Skeletal muscle satellite cell (primary cell): ENCODE measurements around the gene SF3B3.

Experiments used
- H3K27me3 ChIP-seq: 2 replicates; pipeline ENCODE4 v1.7.0; 2013; ENCODE audit warnings: low read length; ENCODE audit not compliant: control insufficient read depth, insufficient read depth
- H3K36me3 ChIP-seq: 2 replicates; pipeline ENCODE4 v1.7.0; 2013; ENCODE audit warnings: mild to moderate bottlenecking, control low read depth, low read length; ENCODE audit not compliant: insufficient read depth
- H3K4me1 ChIP-seq: 2 replicates; pipeline ENCODE4 v1.7.0; 2013; ENCODE audit warnings: low read length; ENCODE audit not compliant: control insufficient read depth, insufficient read depth
- H3K4me2 ChIP-seq: 2 replicates; pipeline ENCODE4 v1.7.0; 2013; ENCODE audit warnings: mild to moderate bottlenecking, low read length
- H3K4me3 ChIP-seq: 2 replicates; pipeline ENCODE4 v1.7.0; 2013; ENCODE audit warnings: low read length
- H3K9ac ChIP-seq: 2 replicates; pipeline ENCODE4 v1.7.0; 2013; ENCODE audit warnings: mild to moderate bottlenecking, low read depth, low read length, moderate library complexity
- H3K9me3 ChIP-seq: replicated peaks from 2 replicates; pipeline ENCODE4 v1.7.0; 2013; ENCODE audit warnings: mild to moderate bottlenecking, control low read depth, low read length

The SF3B3 gene

DNA sequence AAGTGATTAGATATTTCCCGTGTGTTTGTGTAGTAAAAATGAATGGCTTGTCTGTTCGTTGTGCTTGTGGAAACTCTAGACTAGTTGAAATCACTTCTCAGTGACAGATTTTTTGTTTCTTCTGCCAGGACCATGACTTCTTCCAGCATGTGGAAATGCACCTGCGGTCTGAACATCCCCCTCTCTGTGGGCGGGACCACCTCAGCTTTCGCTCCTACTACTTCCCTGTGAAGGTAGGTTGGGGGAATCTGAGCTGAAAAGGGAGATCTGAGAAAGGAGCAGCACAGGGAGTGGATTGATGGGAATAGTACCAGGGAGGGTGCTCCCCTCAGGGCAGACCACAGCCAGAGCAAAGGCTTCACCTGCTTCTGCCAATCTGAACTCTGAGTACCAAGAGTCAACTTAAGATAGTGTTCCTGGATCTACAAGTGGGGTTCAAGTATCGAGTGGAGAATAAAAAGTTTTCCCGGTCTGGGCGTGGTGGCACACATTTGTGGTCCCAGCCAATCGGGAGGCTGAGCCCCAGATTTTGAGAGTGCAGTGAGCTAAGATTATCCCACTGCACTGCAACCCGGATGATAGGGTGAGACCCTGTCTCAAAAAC lies 47.5 kb downstream of the SF3B3 start:
- Histone ChIP-seq H3K27me3 (no peaks in the 10 kb centered on the region), H3K9ac (no peak overlapping the region), H3K9me3 (no peaks in the 10 kb centered on the region), H3K4me1 (peaks cover 46% of the 10 kb centered on the region), H3K4me2 (no peak overlapping the region), H3K36me3 (peaks cover 84% of the 10 kb centered on the region), H3K4me3 (no peak overlapping the region)

DNA sequence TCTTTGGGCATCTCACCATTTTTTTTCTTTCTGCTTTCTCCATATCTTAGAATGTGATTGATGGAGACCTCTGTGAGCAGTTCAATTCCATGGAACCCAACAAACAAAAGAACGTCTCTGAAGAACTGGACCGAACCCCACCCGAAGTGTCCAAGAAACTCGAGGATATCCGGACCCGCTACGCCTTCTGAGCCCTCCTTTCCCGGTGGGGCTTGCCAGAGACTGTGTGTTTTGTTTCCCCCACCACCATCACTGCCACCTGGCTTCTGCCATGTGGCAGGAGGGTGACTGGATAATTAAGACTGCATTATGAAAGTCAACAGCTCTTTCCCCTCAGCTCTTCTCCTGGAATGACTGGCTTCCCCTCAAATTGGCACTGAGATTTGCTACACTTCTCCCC lies 48.0 kb downstream of the SF3B3 start:
- Histone ChIP-seq H3K4me2 (no peak overlapping the region), H3K9ac (no peak overlapping the region), H3K4me3 (no peak overlapping the region), H3K27me3 (no peaks in the 10 kb centered on the region), H3K4me1 (peaks cover 52% of the 10 kb centered on the region), H3K36me3 (peaks cover 79% of the 10 kb centered on the region), H3K9me3 (no peaks in the 10 kb centered on the region)

DNA sequence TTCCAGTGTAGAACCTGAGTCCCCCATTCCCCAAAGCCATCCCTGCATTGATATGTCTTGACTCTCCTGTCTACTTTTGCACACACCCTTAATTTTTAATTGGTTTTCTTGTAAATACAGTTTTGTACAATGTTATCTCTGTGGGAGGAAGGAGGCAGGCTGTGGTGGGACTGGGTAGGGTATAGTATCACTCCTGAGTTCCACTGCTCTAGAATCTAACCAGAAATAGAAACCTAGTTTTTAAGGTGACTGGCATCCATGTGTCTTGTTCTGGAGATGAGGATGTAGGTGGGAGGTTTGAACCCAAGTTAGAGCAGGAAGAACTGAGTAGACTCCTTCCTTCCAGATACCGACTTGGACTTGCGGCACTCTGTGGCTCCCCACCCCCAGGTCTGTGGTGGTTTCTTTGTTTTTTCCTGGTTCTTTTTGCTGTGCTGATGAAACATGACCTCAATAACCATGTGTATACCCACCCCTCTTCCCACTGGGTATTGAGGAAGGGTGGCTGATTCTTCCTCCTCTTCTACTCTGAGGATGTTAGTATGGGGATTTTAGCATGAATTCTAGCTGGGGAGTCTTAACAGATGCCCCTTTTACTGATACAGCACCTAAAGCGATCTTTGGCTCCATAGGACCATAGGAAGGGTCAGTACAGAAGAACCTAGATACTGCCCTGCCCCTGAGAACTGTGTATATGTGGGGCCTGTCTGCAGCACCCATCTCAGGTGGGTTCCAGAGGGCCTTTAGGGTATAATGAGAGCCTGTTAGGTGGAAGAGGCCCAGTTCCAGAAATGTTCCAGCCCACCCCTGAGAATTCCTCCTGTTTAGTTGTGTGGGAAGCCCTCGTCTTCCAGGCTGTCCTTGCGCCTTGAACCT lies 48.7 kb downstream of the SF3B3 start:
- Histone ChIP-seq H3K9me3 (no peaks in the 10 kb centered on the region), H3K4me2 (no peak overlapping the region), H3K4me3 (no peak overlapping the region), H3K4me1 (peaks cover 58% of the 10 kb centered on the region), H3K9ac (peak overlapping the region; percentile 73), H3K36me3 (peaks cover 73% of the 10 kb centered on the region), H3K27me3 (no peaks in the 10 kb centered on the region)

DNA sequence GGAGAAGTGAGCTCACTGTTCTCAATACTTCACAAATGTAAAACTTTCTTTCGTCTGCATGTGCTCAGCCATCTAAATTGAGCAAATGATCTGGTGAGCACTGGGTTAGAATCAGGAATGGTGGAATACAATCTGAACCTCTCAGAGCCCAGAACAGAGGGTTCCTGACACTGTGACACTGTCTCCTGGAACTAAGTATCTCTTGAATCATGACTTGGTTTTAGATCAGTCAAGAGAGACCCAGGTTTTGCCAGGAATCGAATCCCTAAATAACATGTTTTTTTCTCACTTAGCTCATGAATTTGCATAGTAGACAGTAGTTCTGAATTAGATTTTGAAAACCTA lies 49.3 kb downstream of the SF3B3 start:
- peaks cover 64% of the 10 kb centered on the region for H3K4me1 ChIP-seq
- H3K4me3 ChIP-seq: no peak overlapping the region
- H3K4me2 ChIP-seq: peak overlapping the region; percentile 36
- peaks cover 67% of the 10 kb centered on the region for H3K36me3 ChIP-seq
- H3K9ac ChIP-seq: peak overlapping the region; percentile 73
- H3K9me3 ChIP-seq: no peaks in the 10 kb centered on the region
- no peaks in the 10 kb centered on the region for H3K27me3 ChIP-seq

DNA sequence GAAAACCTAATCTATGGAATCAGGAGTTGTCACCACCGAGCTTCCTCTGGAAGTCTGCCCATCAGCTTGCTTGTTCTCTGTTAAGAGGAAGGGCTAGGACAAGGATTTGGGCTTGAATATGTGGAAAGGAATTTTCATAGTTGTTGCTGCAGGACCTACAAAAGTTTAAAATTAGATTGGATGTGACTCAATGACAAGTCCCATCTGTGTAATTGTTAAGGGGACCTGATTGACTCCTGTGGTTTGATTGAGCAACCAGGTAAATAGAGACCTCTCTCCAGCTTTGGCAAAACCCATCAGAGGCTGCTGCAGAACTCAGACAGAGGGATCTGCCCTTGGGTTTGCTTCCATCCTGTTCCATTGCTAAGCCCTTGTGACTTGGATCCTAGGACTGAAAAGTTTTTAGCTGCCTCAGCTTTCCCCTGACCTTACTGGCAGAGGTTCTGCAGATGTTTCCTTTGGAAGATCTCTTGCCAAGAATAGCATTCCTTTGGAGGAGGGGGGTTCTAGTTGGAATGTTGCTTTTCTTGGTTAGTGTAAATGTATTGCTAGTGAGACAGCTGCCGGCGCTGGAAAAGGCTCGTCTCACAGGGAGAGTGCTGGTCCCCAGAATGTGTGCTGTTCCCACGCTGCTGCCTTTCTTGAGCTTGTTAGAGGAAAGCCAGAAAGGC lies 50.0 kb downstream of the SF3B3 start:
- peak overlapping the region; percentile 36 for H3K4me2 ChIP-seq
- peak overlapping the region; percentile 9 for H3K4me3 ChIP-seq
- H3K4me1 ChIP-seq: peaks cover 69% of the 10 kb centered on the region
- peaks cover 60% of the 10 kb centered on the region for H3K36me3 ChIP-seq
- H3K9me3 ChIP-seq: no peaks in the 10 kb centered on the region
- H3K27me3 ChIP-seq: no peaks in the 10 kb centered on the region
- H3K9ac ChIP-seq: peak overlapping the region; percentile 73

DNA sequence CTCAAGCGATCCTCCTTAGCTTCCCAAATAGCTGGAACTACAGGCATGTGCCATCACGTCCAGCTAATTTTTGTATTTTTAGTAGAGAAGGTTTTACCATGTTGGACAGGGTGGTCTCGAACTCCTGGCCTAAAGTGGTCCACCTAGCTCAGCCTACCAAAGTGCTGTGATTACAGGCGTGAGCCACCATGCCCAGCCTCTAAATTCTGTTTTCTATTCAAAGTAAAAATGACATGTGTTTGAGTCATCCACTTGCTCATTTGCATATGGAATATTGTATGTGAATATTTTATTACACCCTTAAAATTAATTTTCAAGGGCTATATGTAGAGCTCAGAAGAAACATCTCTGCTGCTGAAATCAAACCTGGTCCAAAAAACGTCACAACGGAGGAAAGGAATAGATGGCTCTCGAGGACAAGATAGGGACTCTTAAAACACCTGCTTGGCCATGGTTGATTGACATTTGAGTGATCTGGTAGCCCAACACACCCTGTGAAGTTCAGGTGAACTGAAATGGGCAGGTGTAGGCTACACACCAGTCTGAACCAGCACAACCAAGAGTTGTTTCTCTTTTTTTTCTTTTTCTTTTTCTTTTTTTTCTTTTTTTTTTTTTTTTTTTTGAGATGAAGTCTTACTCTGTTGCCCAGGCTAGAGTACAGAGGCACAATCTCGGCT lies 51.1 kb downstream of the SF3B3 start:
- Histone ChIP-seq H3K4me3 (no peak overlapping the region), H3K9me3 (no peaks in the 10 kb centered on the region), H3K9ac (peak overlapping the region; percentile 73), H3K4me2 (peak overlapping the region; percentile 30), H3K27me3 (no peaks in the 10 kb centered on the region), H3K36me3 (peaks cover 48% of the 10 kb centered on the region), H3K4me1 (peaks cover 76% of the 10 kb centered on the region)

DNA sequence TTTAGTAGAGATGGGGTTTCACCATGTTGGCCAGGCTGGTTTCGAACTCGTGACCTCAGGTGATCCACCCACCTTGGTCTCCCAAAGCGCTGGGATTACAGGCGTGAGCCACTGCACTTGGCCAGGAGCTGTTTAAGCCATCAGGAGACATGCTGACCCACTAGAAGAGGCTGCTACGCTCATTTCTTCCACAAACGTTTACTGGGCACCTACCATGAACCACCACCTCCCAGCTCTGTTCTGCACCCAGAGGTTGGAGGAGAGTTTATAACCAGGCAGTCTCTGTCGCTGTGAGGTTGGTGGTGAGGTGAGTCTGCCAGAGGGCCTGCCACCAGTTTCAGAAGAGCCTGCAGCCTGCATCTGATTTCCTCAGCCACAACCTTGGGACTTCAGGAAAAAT lies 51.8 kb downstream of the SF3B3 start:
- Histone ChIP-seq H3K9me3 (no peaks in the 10 kb centered on the region), H3K4me1 (peaks cover 78% of the 10 kb centered on the region), H3K9ac (peak overlapping the region; percentile 67), H3K4me2 (peak overlapping the region; percentile 23), H3K36me3 (peaks cover 44% of the 10 kb centered on the region), H3K27me3 (no peaks in the 10 kb centered on the region), H3K4me3 (no peak overlapping the region)

DNA sequence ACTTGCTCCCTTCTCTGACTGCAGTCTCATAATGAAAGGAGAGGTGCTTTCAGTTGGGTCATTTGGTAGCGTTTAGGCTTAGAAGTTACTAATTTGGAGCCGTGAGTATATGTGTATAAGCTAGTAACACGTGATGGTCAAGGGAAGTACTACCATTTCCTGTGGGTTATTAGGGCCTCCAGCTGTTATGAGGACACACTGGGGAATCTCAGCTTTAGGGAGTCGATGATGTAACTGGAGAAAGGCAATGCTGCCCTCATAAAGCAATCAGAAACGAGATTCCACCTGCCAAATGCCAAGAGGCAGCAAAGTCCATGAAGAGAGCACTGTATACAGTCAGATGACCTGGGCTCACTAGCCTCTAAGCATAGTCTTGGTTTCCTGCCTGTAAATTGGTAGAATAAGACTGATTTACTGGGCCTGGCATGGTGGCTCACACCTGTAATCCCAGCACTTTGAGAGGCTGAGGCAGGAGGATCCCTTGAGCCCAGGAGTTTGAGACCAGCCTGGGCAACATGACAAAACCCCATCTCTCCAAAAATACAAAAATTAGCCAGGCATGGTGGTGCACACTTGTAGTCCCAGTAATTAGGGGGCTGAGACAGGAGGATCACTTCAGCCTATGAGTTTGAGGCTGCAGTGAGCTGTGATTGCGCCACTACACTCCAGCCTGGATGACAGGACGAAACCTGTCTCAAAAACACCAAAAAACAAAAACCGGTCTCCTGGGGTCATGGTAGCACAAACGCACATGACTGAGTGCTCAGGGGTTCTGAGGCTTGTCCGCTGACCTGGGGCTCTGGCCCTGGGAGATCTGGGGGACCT lies 53.0 kb downstream of the SF3B3 start:
- H3K4me1 ChIP-seq: peaks cover 76% of the 10 kb centered on the region
- H3K4me2 ChIP-seq: peak overlapping the region; percentile 60
- H3K27me3 ChIP-seq: no peaks in the 10 kb centered on the region
- peak overlapping the region; percentile 67 for H3K9ac ChIP-seq
- H3K36me3 ChIP-seq: peaks cover 31% of the 10 kb centered on the region
- H3K4me3 ChIP-seq: no peak overlapping the region
- H3K9me3 ChIP-seq: no peaks in the 10 kb centered on the region

DNA sequence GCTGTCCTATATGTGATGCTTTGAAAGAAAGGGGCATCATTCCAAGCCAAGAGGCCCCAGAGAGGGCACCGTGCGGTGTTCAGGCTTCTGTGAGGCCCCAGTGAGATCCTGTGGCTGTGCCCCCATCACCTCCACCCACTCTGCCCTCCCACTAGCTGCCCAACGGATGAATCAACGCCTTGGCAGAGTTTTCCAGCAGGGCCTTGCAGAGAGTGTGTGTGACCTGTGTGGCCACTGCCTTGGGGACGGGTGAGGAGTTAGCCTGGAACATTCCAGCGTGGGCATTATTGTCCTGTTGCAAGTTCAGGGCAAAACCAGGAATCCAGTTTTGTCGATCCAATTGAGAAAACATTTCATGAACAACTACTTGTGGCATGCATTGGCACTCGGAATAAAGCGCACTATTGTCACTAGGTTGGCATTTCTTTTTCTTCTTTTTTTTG lies 53.7 kb downstream of the SF3B3 start:
- H3K4me1 ChIP-seq: peaks cover 70% of the 10 kb centered on the region
- peak overlapping the region; percentile 60 for H3K4me2 ChIP-seq
- peaks cover 25% of the 10 kb centered on the region for H3K36me3 ChIP-seq
- no peaks in the 10 kb centered on the region for H3K27me3 ChIP-seq
- H3K9me3 ChIP-seq: no peaks in the 10 kb centered on the region
- H3K4me3 ChIP-seq: no peak overlapping the region
- peak overlapping the region; percentile 67 for H3K9ac ChIP-seq

DNA sequence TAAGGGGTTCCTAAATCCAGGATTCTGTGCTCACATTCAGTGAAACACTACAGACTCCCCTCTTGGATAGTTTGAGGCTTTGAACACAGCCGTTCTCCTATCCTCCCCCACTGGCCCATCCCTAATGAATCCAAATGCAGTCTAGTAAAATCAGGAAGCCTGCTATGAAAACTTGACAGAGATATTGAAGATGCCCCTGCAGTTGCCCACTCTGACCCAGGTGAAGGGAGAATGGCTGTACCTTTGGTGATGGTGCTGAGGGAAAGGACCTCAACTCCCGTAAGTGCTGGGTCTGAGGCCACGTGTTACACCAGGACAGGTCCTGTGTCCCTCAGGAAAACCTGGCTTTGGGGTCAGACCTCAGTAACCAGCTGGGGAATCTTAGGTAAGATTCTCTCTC lies 54.4 kb downstream of the SF3B3 start:
- Histone ChIP-seq H3K36me3 (peaks cover 17% of the 10 kb centered on the region), H3K27me3 (no peaks in the 10 kb centered on the region), H3K4me1 (peaks cover 62% of the 10 kb centered on the region), H3K9ac (peak overlapping the region; percentile 64), H3K4me2 (no peak overlapping the region), H3K4me3 (no peak overlapping the region), H3K9me3 (no peaks in the 10 kb centered on the region)
